ENCODE data around the gene PLPPR1.

Gene PLPPR1

GRCh38 chr9:101128623-101129022 lies 100.1 kb downstream of the PLPPR1 start:
- DNase-seq, result no peak

- DNase-seq, result peak; percentile 20
These were observed 101.5 kb downstream of the PLPPR1 start for GRCh38 chr9:101130054-101130453.

- no peak for DNase-seq
These were observed 102.8 kb downstream of the PLPPR1 start for GRCh38 chr9:101131326-101131725.

- peak; percentile 16 for DNase-seq
These were observed 104.3 kb downstream of the PLPPR1 start for GRCh38 chr9:101132801-101133200.

GRCh38 chr9:101138509-101138908 lies 110.0 kb downstream of the PLPPR1 start:
- DNase-seq, result no peak

- peak; percentile 86 for DNase-seq
These were observed 110.6 kb downstream of the PLPPR1 start for GRCh38 chr9:101139082-101139481.

- DNase-seq, result no peak
These were observed 112.2 kb downstream of the PLPPR1 start for GRCh38 chr9:101140764-101141163.

GRCh38 chr9:101146508-101146907 lies 118.0 kb downstream of the PLPPR1 start:
- no peak for DNase-seq

- no peak for DNase-seq
These were observed 119.8 kb downstream of the PLPPR1 start for GRCh38 chr9:101148344-101148743.

- DNase-seq, result no peak
These were observed 129.8 kb downstream of the PLPPR1 start for GRCh38 chr9:101158361-101158760.

- no peak for DNase-seq
These were observed 133.7 kb downstream of the PLPPR1 start for GRCh38 chr9:101162231-101162630.

- DNase-seq, result no peak
These were observed 136.6 kb downstream of the PLPPR1 start for GRCh38 chr9:101165131-101165530.

GRCh38 chr9:101167490-101168134 lies 139.1 kb downstream of the PLPPR1 start:
- DNase-seq, result no peak

- no peak for DNase-seq
These were observed 144.1 kb downstream of the PLPPR1 start for GRCh38 chr9:101172616-101173015.

- no peak for DNase-seq
These were observed 145.4 kb downstream of the PLPPR1 start for GRCh38 chr9:101173907-101174306.

- DNase-seq, result no peak
These were observed 147.9 kb downstream of the PLPPR1 start for GRCh38 chr9:101176384-101176783.

- no peak for DNase-seq
These were observed 156.3 kb downstream of the PLPPR1 start for GRCh38 chr9:101184813-101185278.

GRCh38 chr9:101191723-101192122 lies 163.2 kb downstream of the PLPPR1 start:
- DNase-seq, result no peak

- no peak for DNase-seq
These were observed 168.5 kb downstream of the PLPPR1 start for GRCh38 chr9:101197026-101197425.

- DNase-seq, result no peak
These were observed 172.3 kb downstream of the PLPPR1 start for GRCh38 chr9:101200852-101201251.

- no peak for DNase-seq
These were observed 173.1 kb downstream of the PLPPR1 start for GRCh38 chr9:101201630-101202029.

- no peak for DNase-seq
These were observed 181.1 kb downstream of the PLPPR1 start for GRCh38 chr9:101209670-101210069.

GRCh38 chr9:101212661-101213060 lies 184.1 kb downstream of the PLPPR1 start:
- no peak for DNase-seq

GRCh38 chr9:101219030-101219429 lies 190.5 kb downstream of the PLPPR1 start:
- DNase-seq, result no peak

GRCh38 chr9:101220341-101220740 lies 191.8 kb downstream of the PLPPR1 start:
- DNase-seq, result no peak
